GM12878 (cell line): Measurements from ENCODE around the gene ARRDC5. TPM values are rescaled to one million over a fixed set of nuclear protein-coding genes. Genes with fewer than 3 reads are reported as not detected.
A peak's percentile ranks its signal among the peaks of the same experiment; 100 is the strongest.

ENCODE experiments used
- ATAC-seq: fragments of 200-7000 bp; cut with Tn5 transposase; 3 replicates; pipeline ENCODE4 v1.9.1; 2020; ENCODE audit warnings: mild to moderate bottlenecking, moderate library complexity
- BruUV-seq: library from RNA; stranded (reverse); fragments of 400-500 nt; replicated peaks from 2 replicates; lab custom pipeline; 2021; lab: Mats Ljungman, UMichigan
- CTCF ChIA-PET: fragments of 300-600 bp; sonication (Branson Sonifier 250); formaldehyde crosslinking; extraction: SDS; loops from one replicate; lab custom pipeline; 2021; ENCODE audit warnings: inconsistent platforms; lab: Yijun Ruan, JAX
- POLR2A ChIA-PET: fragments of 350-600 bp; formaldehyde crosslinking; extraction: SDS; loops from one replicate; lab custom pipeline; 2021; ENCODE audit warnings: inconsistent platforms; lab: Charles Lee
- RAD21 ChIA-PET: fragments of 300-600 bp; sonication (Branson Sonifier 250); formaldehyde crosslinking; loops from one replicate; lab custom pipeline; 2023; ENCODE audit warnings: antibody characterized with exemption; ENCODE audit not compliant: unreplicated experiment; lab: Charles Lee
- SMC1A ChIA-PET: fragments of 300-600 bp; sonication (Branson Sonifier 250); formaldehyde crosslinking; loops from one replicate; lab custom pipeline; 2023; ENCODE audit not compliant: unreplicated experiment, uncharacterized antibody; lab: Charles Lee
- DNase-seq: peaks from one replicate; pipeline ENCODE4 v3.0.0-alpha.2; 2011; ENCODE audit warnings: low read depth, low spot score
- FAIRE-seq: peaks from 3 replicates; lab custom pipeline; 2011; peaks lifted over from hg19 to GRCh38; lab: Jason Lieb, UNC
- H2AFZ ChIP-seq: 2 replicates; pipeline ENCODE4 v1.6.0; 2011; ENCODE audit warnings: low read depth, low read length, control low read depth; ENCODE audit not compliant: control insufficient read depth
- H3K27ac ChIP-seq: 2 replicates; pipeline ENCODE4 v1.5.1; 2011; ENCODE audit warnings: control low read depth; ENCODE audit not compliant: control insufficient read depth, insufficient read depth
- H3K27me3 ChIP-seq, 2 experiments: replicated peaks in 1 of 2; 2 replicates each; pipeline versions ENCODE4 v1.6.0 to v1.6.1; 2011; ENCODE audit warnings: low read length in 1 of 2; ENCODE audit not compliant: control insufficient read depth in 2 of 2, insufficient read depth in 2 of 2
- H3K36me3 ChIP-seq, 2 experiments: 2 replicates each; pipeline ENCODE4 v1.5.1; 2011; ENCODE audit warnings: low read length in 1 of 2; ENCODE audit not compliant: control insufficient read depth in 2 of 2, insufficient read depth in 2 of 2
- H3K4me1 ChIP-seq: 2 replicates; pipeline ENCODE4 v1.6.1; 2011; ENCODE audit warnings: mild to moderate bottlenecking, low read length, moderate library complexity, mixed read lengths; ENCODE audit not compliant: control insufficient read depth, insufficient read depth
- H3K4me2 ChIP-seq: 2 replicates; pipeline ENCODE4 v1.6.0; 2011; ENCODE audit warnings: control low read depth; ENCODE audit not compliant: control insufficient read depth, insufficient read depth
- H3K4me3 ChIP-seq: fragments of 200-600 bp; sonication (generic); 2 replicates; pipeline ENCODE4 v1.5.1; 2016
- H3K79me2 ChIP-seq: 2 replicates; pipeline ENCODE4 v1.6.0; 2011; ENCODE audit warnings: low read length; ENCODE audit not compliant: control insufficient read depth, insufficient read depth
- H3K9ac ChIP-seq: 2 replicates; pipeline ENCODE4 v1.8.0; 2011; ENCODE audit warnings: low read length, control low read depth, mixed read lengths; ENCODE audit not compliant: control insufficient read depth, insufficient read depth
- H3K9me3 ChIP-seq: replicated peaks from 3 replicates; pipeline ENCODE4 v1.5.1; 2011; ENCODE audit warnings: mild to moderate bottlenecking, low read length; ENCODE audit not compliant: control insufficient read depth, insufficient read depth
- H4K20me1 ChIP-seq: 2 replicates; pipeline ENCODE4 v1.6.0; 2011; ENCODE audit not compliant: control insufficient read depth, insufficient read depth
- NFYB ChIP-seq: IDR thresholded peaks from 2 replicates; pipeline ENCODE4 v1.6.1; 2011; ENCODE audit warnings: low read depth, mild to moderate bottlenecking, low read length, improper control_type of control experiment, moderate library complexity; ENCODE audit not compliant: insufficient read depth
- SIN3A ChIP-seq: IDR thresholded peaks from 2 replicates; pipeline ENCODE4 v1.6.1; 2012; ENCODE audit warnings: low read depth, low read length, improper control_type of control experiment
- SMARCA5 ChIP-seq: fragments of 450-650 bp; IDR thresholded peaks from 2 replicates; pipeline ENCODE4 v1.6.1; 2017; ENCODE audit warnings: mild to moderate bottlenecking
- SRF ChIP-seq, 2 experiments: IDR thresholded peaks; 2 replicates each; pipeline ENCODE4 v1.6.1; 2011; ENCODE audit warnings: low read depth in 2 of 2, low read length in 2 of 2, mild to moderate bottlenecking in 1 of 2, moderate library complexity in 1 of 2
- YY1 ChIP-seq: IDR thresholded peaks from 2 replicates; pipeline ENCODE4 v1.6.1; 2011; ENCODE audit warnings: low read depth, mild to moderate bottlenecking, low read length
- ZBED1 ChIP-seq: IDR thresholded peaks from 2 replicates; pipeline ENCODE4 v1.6.1; 2016; ENCODE audit warnings: borderline replicate concordance
- ZSCAN29 ChIP-seq: fragments of 450-650 bp; IDR thresholded peaks from 2 replicates; pipeline ENCODE4 v1.6.1; 2017; ENCODE audit warnings: mild to moderate bottlenecking, moderate library complexity
- WGBS: methylation state at CpG from one replicate; pipeline ENCODE4 v1.1.6; 2016; ENCODE audit warnings: low lambda C conversion rate; ENCODE audit not compliant: insufficient replicate concordance, insufficient coverage; ENCODE audit errors: missing lambda C conversion rate; 5-methylcytosine and 5-hydroxymethylcytosine counted together
- in situ Hi-C: fragments of 300-500 bp; cut with MboI; formaldehyde crosslinking; loops from 9 replicates; pipeline ENCODE4 v1.14.3; 2018; ENCODE audit warnings: mixed read lengths
- intact Hi-C: fragments of 100-400 bp; cut with micrococcal nuclease; formaldehyde crosslinking; loops from one replicate; pipeline ENCODE4 v1.14.2; 2022; ENCODE audit not compliant: unreplicated experiment
- polyA plus RNA-seq, 11 experiments: library from polyadenylated mRNA; depleted of rRNA in 4 of 11; unstranded in 6 of 11; stranded (reverse) in 5 of 11; fragments of >200 nt; fragmentation: Nextera tagmentation in 4 of 11; fragmentation: Illumina TruSeq in 1 of 11; extraction: Ambion mirVana in 4 of 11; extraction: Trizol in 1 of 11; gene quantifications; 1 replicate in 1 of 11; 2 replicates in 10 of 11; pipeline versions ENCODE4 v1.2.1 to v1.2.3, GENCODE V29; 2011 to 2016; ENCODE audit warnings: inconsistent platforms in 2 of 11, missing spikeins in 2 of 11, low read depth in 1 of 11
- total RNA-seq, 4 experiments: library from RNA; depleted of rRNA in 3 of 4; stranded (reverse); fragments of >200 nt in 3 of 4; fragmentation: Illumina TruSeq in 1 of 4; extraction: Trizol in 1 of 4; gene quantifications; 2 replicates each; pipeline versions ENCODE4 v1.2.1 to v1.2.3, GENCODE V29; 2013 to 2021
- TF ChIP-seq, protein P1 (sequence below): IDR thresholded peaks from 2 replicates; pipeline ENCODE4 v1.6.1; 2011; ENCODE audit warnings: mild to moderate bottlenecking, low read depth, low read length, moderate library complexity; ENCODE audit not compliant: insufficient replicate concordance

The ARRDC5 gene
- total and polyA plus RNA-seq, 10 of the 15 experiments (the other 5 are each of a cell fraction or from before 2014, with no cell fraction given) = 0.03 to 0.38 (median 0.12) TPM; not detected in 2

GRCh38 chr19:4911786-4912672 lies 9.3 kb upstream of the ARRDC5 start (continued):
- peak; percentile 86; the same call in 1 of the 2 replicates for TF ChIP-seq ZSCAN29
- TF ChIP-seq NFYB = no peak
- no peak for TF ChIP-seq SRF (IDR thresholded peaks at IDR 0.05; ENCODE audit: low read depth in 2 of 2, low read length in 2 of 2)
- TF ChIP-seq ZBED1 = no peak

GRCh38 chr19:4911314-4911713 lies 8.6 kb upstream of the ARRDC5 start:
- Histone ChIP-seq H3K4me1 (peaks cover 38% of the 10 kb centered on the region), H3K27me3 (no peaks in the 10 kb centered on the region), H3K79me2 (peaks cover 61% of the 10 kb centered on the region), H3K4me3 (peak overlapping the region; percentile 99), H3K4me2 (peak overlapping the region; percentile 100), H2AFZ (peak overlapping the region; percentile 76), H3K9me3 (no peaks in the 10 kb centered on the region), H3K27ac (peak overlapping the region; percentile 78), H3K36me3 (peaks cover 3 to 13% of the 10 kb centered on the region in 2 experiments), H3K9ac (peak overlapping the region; percentile 89), H4K20me1 (no peaks in the 10 kb centered on the region)
- ChIA-PET RAD21 (interaction anchor here (1.0 to 5.4 kb wide), 15 partner anchors 36 to 120 kb away, joined by 3 to 176 read pairs (median 7); partner anchors contain the start of genes FEM1A, PLIN3 and TICAM1), CTCF (interaction anchor here (0.6 to 4.8 kb wide), 27 partner anchors 9 to 1383 kb away, joined by 3 to 310 read pairs (median 6); partner anchors contain the start of genes ARRDC5, FEM1A, KDM4B and PLIN3), POLR2A (interaction anchor here (1.1 to 2.4 kb wide), 4 partner anchors 41 to 101 kb away, joined by 3 to 13 read pairs (median 10); partner anchors contain the start of genes KDM4B and PLIN3), SMC1A (interaction anchor here (0.9 to 4.0 kb wide), 11 partner anchors 9 to 107 kb away, joined by 3 to 94 read pairs (median 11); partner anchors contain the start of genes ARRDC5 and PLIN3)
- FAIRE-seq (no peak), DNase-seq (no peak), ATAC-seq (no peak)
- intact Hi-C loops = loop anchor here (1.0 to 5.0 kb wide), 4 partner anchors 39 to 189 kb away; partner anchors contain the start of genes DPP9 and KDM4B
- TSS peak; percentile 56 for BruUV-seq
- TF ChIP-seq YY1 = peak; percentile 11; the same call in 1 of the 2 replicates
- peak; percentile 10; the same call in 1 of the 2 replicates for TF ChIP-seq SIN3A
- TF ChIP-seq, protein P1, sequence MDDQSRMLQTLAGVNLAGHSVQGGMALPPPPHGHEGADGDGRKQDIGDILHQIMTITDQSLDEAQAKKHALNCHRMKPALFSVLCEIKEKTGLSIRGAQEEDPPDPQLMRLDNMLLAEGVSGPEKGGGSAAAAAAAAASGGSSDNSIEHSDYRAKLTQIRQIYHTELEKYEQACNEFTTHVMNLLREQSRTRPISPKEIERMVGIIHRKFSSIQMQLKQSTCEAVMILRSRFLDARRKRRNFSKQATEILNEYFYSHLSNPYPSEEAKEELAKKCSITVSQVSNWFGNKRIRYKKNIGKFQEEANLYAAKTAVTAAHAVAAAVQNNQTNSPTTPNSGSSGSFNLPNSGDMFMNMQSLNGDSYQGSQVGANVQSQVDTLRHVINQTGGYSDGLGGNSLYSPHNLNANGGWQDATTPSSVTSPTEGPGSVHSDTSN = no peak
- TF ChIP-seq SMARCA5 = no peak
- in situ Hi-C loops = loop anchor here (5.0 kb wide), 2 partner anchors 39 to 104 kb away; no protein-coding TSS in a partner anchor
- WGBS = 8% methylated on average over 15 of the region's 15 CpGs
